Epithelial cell of esophagus (primary cell): ENCODE measurements around the gene NENF.

Experiments used
- DNase-seq: peaks from one replicate; pipeline ENCODE4 v3.0.0; 2010; ENCODE audit warnings: low read depth
- H3K4me3 ChIP-seq: 2 replicates; pipeline ENCODE4 v1.5.1; 2011; ENCODE audit warnings: mild to moderate bottlenecking, low read length, control low read depth
- TF ChIP-seq, protein P1 (sequence below): IDR thresholded peaks from 2 replicates; pipeline ENCODE4 v1.5.1; 2011; ENCODE audit warnings: low read depth, mild to moderate bottlenecking, low read length, control low read depth, inconsistent platforms; ENCODE audit not compliant: insufficient read depth; ENCODE audit errors: missing control alignments

The NENF gene

DNA sequence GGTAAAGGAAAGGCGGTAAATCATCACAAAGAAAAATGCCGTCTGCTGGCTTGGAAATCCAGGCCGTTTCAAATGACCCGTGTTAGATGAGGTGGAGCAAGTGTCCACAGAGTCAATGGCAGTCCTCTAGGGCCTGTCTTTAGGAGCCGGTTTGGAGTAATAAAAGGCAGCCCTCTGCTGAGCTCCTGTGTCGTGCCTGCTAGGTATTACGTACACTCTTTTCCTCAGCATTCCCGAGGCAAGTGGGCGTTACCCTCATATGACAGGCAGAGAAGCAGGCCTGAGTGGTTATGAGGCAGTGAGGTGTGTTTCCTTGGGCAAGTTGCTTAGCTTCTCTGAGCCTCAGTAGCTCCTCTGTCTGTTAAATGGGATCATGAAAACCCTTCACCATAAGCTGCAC is 7.7 kb downstream of the NENF start:
- H3K4me3 ChIP-seq = no peak overlapping the region
- TF ChIP-seq, protein P1, sequence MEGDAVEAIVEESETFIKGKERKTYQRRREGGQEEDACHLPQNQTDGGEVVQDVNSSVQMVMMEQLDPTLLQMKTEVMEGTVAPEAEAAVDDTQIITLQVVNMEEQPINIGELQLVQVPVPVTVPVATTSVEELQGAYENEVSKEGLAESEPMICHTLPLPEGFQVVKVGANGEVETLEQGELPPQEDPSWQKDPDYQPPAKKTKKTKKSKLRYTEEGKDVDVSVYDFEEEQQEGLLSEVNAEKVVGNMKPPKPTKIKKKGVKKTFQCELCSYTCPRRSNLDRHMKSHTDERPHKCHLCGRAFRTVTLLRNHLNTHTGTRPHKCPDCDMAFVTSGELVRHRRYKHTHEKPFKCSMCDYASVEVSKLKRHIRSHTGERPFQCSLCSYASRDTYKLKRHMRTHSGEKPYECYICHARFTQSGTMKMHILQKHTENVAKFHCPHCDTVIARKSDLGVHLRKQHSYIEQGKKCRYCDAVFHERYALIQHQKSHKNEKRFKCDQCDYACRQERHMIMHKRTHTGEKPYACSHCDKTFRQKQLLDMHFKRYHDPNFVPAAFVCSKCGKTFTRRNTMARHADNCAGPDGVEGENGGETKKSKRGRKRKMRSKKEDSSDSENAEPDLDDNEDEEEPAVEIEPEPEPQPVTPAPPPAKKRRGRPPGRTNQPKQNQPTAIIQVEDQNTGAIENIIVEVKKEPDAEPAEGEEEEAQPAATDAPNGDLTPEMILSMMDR = no peak
- DNase-seq = peak; percentile 24

DNA sequence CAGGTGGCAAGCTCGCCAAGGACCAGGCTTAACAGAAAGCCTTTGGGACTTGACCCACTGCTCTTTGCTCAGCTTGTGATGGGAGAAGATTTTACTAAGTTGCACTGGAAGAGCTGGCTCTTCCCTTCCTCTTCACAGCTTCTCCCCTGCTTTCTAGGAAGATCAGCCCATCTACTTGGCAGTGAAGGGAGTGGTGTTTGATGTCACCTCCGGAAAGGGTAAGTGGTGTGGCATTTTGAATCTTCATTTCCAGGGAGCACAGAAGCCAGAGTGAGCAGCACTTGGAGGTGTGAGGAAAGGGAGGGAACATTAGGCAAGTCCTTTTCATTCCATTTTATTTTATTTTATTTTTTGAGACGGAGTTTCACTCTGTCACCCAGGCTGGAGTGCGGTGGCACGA is 9.7 kb downstream of the NENF start:
- DNase-seq = no peak
- TF ChIP-seq, protein P1 = no peak
- no peak overlapping the region for H3K4me3 ChIP-seq

GRCh38 chr1:212446333-212446732 is 13.6 kb downstream of the NENF start:
- TF ChIP-seq, protein P1 = no peak
- DNase-seq = no peak
- H3K4me3 ChIP-seq = no peak overlapping the region

DNA sequence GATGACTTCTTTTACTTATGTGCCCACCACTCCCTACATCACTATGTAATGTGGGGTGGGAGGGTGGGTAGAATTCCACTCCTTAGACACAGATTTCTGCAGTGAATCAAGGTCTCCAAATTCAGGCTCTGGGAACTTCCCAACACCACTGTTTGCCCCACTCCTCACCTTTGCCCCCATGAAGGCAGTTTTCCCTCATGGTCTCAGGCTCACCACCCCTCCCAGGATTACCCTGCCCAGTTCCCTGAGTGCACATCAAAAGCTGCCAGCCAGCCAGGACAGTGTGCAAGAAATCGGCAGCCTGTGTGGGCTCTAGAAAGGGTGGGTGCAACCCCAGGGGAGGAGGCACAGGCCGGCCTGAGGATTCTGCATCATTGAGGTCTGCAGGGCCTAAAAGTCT is 14.8 kb downstream of the NENF start:
- no peak overlapping the region for H3K4me3 ChIP-seq
- DNase-seq = no peak
- TF ChIP-seq, protein P1 = no peak

DNA sequence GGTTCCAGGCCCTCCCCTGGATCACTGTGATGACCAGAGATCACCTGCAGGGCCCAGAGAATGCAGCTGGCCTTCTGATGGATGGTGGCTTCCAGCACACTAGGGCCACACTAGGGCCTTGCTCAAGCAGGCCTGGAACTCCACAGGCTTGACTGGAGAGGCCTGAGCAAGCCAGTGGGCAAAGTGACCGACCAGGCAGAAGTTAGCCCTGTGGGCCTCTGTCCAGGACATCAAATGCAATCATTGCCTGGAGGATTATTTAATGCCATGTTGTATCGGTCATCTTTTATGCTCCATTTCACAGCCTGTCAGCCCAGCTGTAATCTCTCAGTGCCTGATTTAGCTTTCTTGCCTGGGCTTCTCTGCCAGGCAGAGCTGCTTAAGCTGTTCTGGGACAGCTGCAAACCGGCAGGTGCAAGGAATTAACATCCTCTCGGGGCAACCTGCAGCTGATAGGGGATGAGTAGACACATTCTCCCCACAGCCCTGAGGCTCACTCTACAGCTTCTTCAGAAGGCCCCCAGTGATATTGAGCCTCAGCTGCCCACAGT is 17.7 kb downstream of the NENF start:
- TF ChIP-seq, protein P1 = no peak
- H3K4me3 ChIP-seq = no peak overlapping the region
- no peak for DNase-seq

DNA sequence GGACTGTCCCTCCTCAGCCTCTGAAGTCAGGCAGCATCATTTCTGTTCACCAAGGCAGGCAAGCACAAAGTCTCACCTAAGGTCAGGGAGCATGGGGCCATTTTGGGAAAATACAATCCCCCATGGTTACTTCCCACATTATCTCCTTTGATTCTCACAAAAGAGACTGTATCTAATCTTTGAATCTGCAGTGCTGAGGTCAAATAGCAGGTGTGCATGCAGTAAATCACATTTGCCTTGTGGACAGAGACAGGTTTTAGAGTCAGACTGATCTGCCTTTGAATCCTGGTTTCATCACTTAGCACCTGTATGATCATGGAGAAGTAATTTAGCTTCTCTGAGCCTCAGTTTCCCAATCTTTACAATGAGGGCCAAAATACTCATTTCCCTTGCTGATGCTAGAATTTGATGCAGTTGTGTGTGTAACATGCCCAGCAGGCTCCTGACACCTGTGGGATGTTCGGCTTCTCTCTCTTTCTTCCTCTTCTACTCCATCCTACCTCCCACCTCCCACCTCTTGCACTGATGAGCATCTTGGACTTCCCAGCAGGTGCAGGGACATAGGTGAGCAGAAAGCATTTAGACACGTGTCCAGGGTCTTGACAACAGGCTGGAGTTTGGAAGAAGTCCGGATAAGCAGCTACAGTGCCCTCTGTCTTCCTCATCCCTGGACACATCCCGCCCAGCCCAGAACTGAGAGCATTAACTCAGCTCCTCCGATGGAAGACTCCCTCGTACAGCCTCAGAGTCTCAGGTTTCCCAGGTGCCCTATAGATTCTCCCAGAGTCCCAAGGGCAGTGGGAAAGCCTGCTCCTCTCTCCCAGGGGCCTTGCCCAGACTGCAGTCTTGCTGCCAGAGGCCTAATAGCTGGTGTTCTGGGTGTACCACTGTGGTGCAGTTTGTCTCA is 18.9 kb downstream of the NENF start:
- no peak overlapping the region for H3K4me3 ChIP-seq
- TF ChIP-seq, protein P1 = no peak
- no peak for DNase-seq
